Chondrocyte (in vitro differentiated cells): ENCODE measurements around the gene ITGA2B. TPM values are rescaled to one million over a fixed set of nuclear protein-coding genes. Genes with fewer than 3 reads are reported as not detected.
A peak's percentile ranks its signal among the peaks of the same experiment; 100 is the strongest.

Experiments
- DNase-seq: peaks from one replicate; pipeline ENCODE4 v3.0.0; 2021; ENCODE audit warnings: mixed read lengths, low spot score
- H3K27ac Mint-ChIP-seq: one replicate; pipeline ENCODE4 v1.8.0; 2021; ENCODE audit warnings: mild to moderate bottlenecking, moderate library complexity, mixed read lengths; ENCODE audit not compliant: unreplicated experiment
- H3K27me3 Mint-ChIP-seq: 2 replicates; pipeline ENCODE4 v1.8.0; 2021; ENCODE audit warnings: low read depth, mixed read lengths
- H3K36me3 Mint-ChIP-seq: 2 replicates; pipeline ENCODE4 v1.8.0; 2021; ENCODE audit warnings: low read depth, mixed read lengths
- H3K4me1 Mint-ChIP-seq: 2 replicates; pipeline ENCODE4 v1.8.0; 2021; ENCODE audit warnings: low read depth, mild to moderate bottlenecking, mixed read lengths
- H3K4me3 Mint-ChIP-seq: one replicate; pipeline ENCODE4 v1.8.0; 2021; ENCODE audit warnings: mild to moderate bottlenecking, moderate library complexity, mixed read lengths; ENCODE audit not compliant: unreplicated experiment
- H3K9me3 Mint-ChIP-seq: 2 replicates; pipeline ENCODE4 v1.8.0; 2021; ENCODE audit warnings: low read depth, mixed read lengths
- CTCF ChIP-seq: fragments of 200-600 bp; sonication (generic); IDR thresholded peaks from 2 replicates; pipeline ENCODE4 v1.5.0; 2021; ENCODE audit warnings: antibody characterized with exemption, mild to moderate bottlenecking, moderate library complexity
- long read RNA-seq: library from polyadenylated mRNA; stranded (forward); transcript quantifications from one replicate; pipeline ENCODE4 v2.0.0, GENCODE V29; 2021
- total RNA-seq: library from RNA; stranded (reverse); gene quantifications from 3 replicates; pipeline ENCODE4 v1.2.1, GENCODE V29; 2021

The ITGA2B gene
- 1.7 to 2.2 TPM (median 2.0 TPM) in 3 replicates for total RNA-seq
- long read RNA-seq, partial matches to known transcripts, result 0 of 1 reads
- long read RNA-seq, other reads (novel, unspliced or antisense), result 1 of 1 reads

DNA sequence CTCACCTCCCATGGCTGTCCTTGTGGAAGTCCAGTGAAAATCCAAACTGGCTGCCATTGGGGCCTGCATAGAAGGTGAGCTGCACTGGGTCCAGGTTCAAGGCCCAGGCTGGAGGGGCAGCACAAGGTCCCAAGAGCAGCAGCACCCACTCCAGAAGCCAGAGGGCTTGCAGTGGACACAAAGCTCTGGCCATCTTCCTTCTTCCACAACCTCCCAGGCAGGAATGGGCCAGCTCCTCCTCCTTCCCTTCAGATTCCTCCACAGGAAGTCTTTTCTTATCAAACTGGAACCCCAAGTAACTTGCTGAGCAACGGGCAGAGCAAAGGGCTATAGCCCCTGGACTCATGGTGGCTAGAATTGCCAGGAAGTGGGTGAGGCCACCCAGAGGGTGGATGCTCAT is at the start of gene ITGA2B:
ITGA2B (minus strand) TSS at position 369 of the 400 bp plus-strand sequence; CDS start at position 193, 176 bp downstream.
- no peak within 1 kb of the TSS for H3K4me3 Mint-ChIP-seq
- no peaks in the 10 kb centered on the region for H3K9me3 Mint-ChIP-seq
- H3K27ac Mint-ChIP-seq, result no peak within 1 kb of the TSS
- TF ChIP-seq CTCF, result no peak
- H3K4me1 Mint-ChIP-seq, result peaks cover 10% of the 10 kb centered on the region
- peak; percentile 50 for DNase-seq
- H3K36me3 Mint-ChIP-seq, result peaks cover 1% of the 10 kb centered on the region
- H3K27me3 Mint-ChIP-seq, result no peaks in the 10 kb centered on the region

GRCh38 chr17:44439168-44439567 is 49.7 kb upstream of the ITGA2B start:
- Mint-ChIP-seq H3K27me3 (no peaks in the 10 kb centered on the region), H3K4me1 (peaks cover 30% of the 10 kb centered on the region), H3K36me3 (peaks cover 8% of the 10 kb centered on the region), H3K27ac (peak overlapping the region; percentile 83), H3K4me3 (no peak overlapping the region), H3K9me3 (no peaks in the 10 kb centered on the region)
- DNase-seq, result no peak
- TF ChIP-seq CTCF, result no peak

DNA sequence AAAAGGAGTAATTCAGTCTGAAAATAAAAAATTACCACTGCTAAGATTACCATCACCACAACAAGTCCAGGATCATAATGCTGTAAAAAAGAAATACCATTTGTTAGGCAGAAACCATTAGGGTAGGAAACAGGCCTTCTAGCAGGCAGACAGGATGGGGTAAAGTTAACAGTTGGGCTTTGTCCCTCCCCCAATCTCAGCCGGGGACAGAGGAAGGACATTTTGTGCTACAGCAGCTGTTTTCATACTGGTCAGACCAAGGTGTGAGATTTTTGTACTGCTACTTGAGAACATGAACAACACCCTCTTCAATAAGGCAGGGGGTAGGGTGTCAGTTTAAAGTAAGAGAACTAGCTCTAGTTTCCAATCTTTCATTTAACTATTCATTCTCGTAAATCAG is 49.2 kb upstream of the ITGA2B start:
- no peak overlapping the region for H3K4me3 Mint-ChIP-seq

GRCh38 chr17:44436336-44436735 is 46.9 kb upstream of the ITGA2B start:
- no peak for TF ChIP-seq CTCF
- DNase-seq, result no peak
- Mint-ChIP-seq H3K27me3 (no peaks in the 10 kb centered on the region), H3K27ac (no peak overlapping the region), H3K4me1 (peaks cover 37% of the 10 kb centered on the region), H3K9me3 (no peaks in the 10 kb centered on the region), H3K36me3 (peaks cover 24% of the 10 kb centered on the region), H3K4me3 (no peak overlapping the region)

More for the DNA sequence above, 49.2 kb upstream of the ITGA2B start:
- Mint-ChIP-seq H3K9me3 (no peaks in the 10 kb centered on the region), H3K27ac (peak overlapping the region; percentile 83), H3K27me3 (no peaks in the 10 kb centered on the region), H3K4me1 (peaks cover 29% of the 10 kb centered on the region), H3K36me3 (peaks cover 10% of the 10 kb centered on the region)
- DNase-seq, result no peak
- no peak for TF ChIP-seq CTCF

DNA sequence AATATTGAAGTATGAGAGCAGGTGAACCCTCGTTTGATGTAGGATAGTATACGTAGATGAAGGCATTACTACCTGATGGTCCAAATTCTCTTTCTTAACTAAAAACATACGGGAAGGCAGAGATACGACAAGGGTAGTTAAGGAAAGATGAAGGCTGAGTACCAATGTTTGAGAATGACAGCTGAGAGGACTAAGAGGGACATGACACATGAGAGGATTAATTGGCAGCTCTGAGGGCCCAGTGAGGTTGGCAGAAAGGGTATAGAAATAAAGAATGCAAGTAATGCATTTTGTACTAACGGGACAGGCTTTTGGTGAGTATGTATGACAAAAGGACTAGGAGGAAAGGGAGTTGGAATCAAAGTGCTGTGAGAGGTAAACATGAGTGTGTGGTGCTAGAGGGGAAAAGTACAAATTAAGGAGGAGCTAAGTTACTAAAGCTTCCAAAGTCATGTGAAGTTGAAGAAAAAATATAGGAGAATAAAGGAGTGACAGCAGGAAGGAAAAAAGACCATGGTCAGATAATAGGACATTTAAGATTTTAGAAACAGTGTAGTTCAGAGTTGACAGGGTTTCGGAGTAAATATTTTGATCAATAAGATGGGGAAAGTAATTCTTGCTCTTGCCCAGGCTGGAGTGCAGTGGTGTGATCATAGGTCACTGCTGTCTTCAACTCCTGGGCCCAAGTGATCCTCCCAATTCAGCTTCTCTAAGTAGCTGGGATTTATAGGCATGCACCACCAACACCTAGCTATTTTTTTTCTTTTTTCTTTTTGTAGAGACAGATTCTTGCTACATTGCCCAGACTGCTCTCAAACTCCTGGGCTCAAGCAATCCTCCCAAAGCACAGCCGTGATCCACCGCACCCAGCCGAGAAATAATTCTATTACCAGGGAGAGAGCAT is 43.1 kb upstream of the ITGA2B start:
- peaks cover 24% of the 10 kb centered on the region for H3K36me3 Mint-ChIP-seq
- H3K27me3 Mint-ChIP-seq, result no peaks in the 10 kb centered on the region
- no peaks in the 10 kb centered on the region for H3K9me3 Mint-ChIP-seq
- H3K4me1 Mint-ChIP-seq, result peaks cover 15% of the 10 kb centered on the region
- no peak for TF ChIP-seq CTCF
- H3K27ac Mint-ChIP-seq, result peak overlapping the region; percentile 67
- no peak for DNase-seq
- H3K4me3 Mint-ChIP-seq, result no peak overlapping the region
